Endodermal cell (in vitro differentiated cells): Measurements from ENCODE around the gene ZNF222. TPM values are rescaled to one million over a fixed set of nuclear protein-coding genes. Genes with fewer than 3 reads are reported as not detected.

Source experiments
- DNase-seq: peaks from one replicate; pipeline ENCODE4 v3.0.0-alpha.2; 2017
- H3K27ac ChIP-seq: 2 replicates; pipeline ENCODE4 v1.5.1; 2013; ENCODE audit warnings: mild to moderate bottlenecking, low read depth, low read length, moderate library complexity
- H3K27me3 ChIP-seq: 2 replicates; pipeline ENCODE4 v1.6.1; 2013; ENCODE audit warnings: mild to moderate bottlenecking, low read length, moderate library complexity; ENCODE audit not compliant: insufficient read depth, control insufficient read depth, poor library complexity, severe bottlenecking
- H3K36me3 ChIP-seq: 2 replicates; pipeline ENCODE4 v1.7.0; 2013; ENCODE audit warnings: mild to moderate bottlenecking, low read length, moderate library complexity; ENCODE audit not compliant: control insufficient read depth, insufficient read depth
- H3K4me1 ChIP-seq: one replicate; pipeline ENCODE4 v1.7.0; 2013; ENCODE audit warnings: low read length; ENCODE audit not compliant: control insufficient read depth, insufficient read depth
- H3K4me3 ChIP-seq: 2 replicates; pipeline ENCODE4 v1.5.1; 2013; ENCODE audit warnings: mild to moderate bottlenecking, low read length, moderate library complexity
- H3K9ac ChIP-seq: 2 replicates; pipeline ENCODE4 v1.6.1; 2013; ENCODE audit warnings: mild to moderate bottlenecking, low read length, moderate library complexity; ENCODE audit not compliant: poor library complexity, severe bottlenecking; ENCODE audit errors: extremely low read depth
- H3K9me3 ChIP-seq: 2 replicates; pipeline ENCODE4 v1.6.1; 2013; ENCODE audit warnings: mild to moderate bottlenecking, low read length, moderate library complexity; ENCODE audit not compliant: control insufficient read depth
- H3K27ac Mint-ChIP-seq: 2 replicates; pipeline ENCODE4 v1.8.0; 2020; ENCODE audit warnings: mixed read lengths
- H3K27me3 Mint-ChIP-seq: 2 replicates; pipeline ENCODE4 v1.8.0; 2021; ENCODE audit warnings: mild to moderate bottlenecking, mixed read lengths; ENCODE audit not compliant: insufficient read depth
- H3K36me3 Mint-ChIP-seq: 2 replicates; pipeline ENCODE4 v1.8.0; 2020; ENCODE audit warnings: low read depth, mixed read lengths
- H3K4me1 Mint-ChIP-seq: 2 replicates; pipeline ENCODE4 v1.8.0; 2020; ENCODE audit warnings: mixed read lengths
- H3K4me3 Mint-ChIP-seq: 2 replicates; pipeline ENCODE4 v1.8.0; 2020; ENCODE audit warnings: mild to moderate bottlenecking, moderate library complexity, mixed read lengths
- H3K9me3 Mint-ChIP-seq: 2 replicates; pipeline ENCODE4 v1.8.0; 2020; ENCODE audit warnings: mild to moderate bottlenecking, mixed read lengths
- CTCF ChIP-seq: fragments of 200-600 bp; sonication (generic); conservative IDR thresholded peaks from 2 replicates; pipeline ENCODE4 v1.5.0; 2021; ENCODE audit warnings: antibody characterized with exemption, mild to moderate bottlenecking
- WGBS, 2 experiments: methylation state at CpG; one replicate each; pipeline versions ENCODE4 v1.1.5 to v1.1.7; 2013; ENCODE audit warnings: missing lambda C conversion rate in 2 of 2, mixed read lengths in 1 of 2; ENCODE audit not compliant: insufficient coverage in 1 of 2, insufficient read length in 1 of 2; 5-methylcytosine and 5-hydroxymethylcytosine counted together
- total RNA-seq, 2 donors: library from RNA; stranded (reverse); fragmentation: NEBNext Ultra II Directional in 1 of 2; extraction: Animal tissue kit (Norgen Biotek cat#: 25700) in 1 of 2; gene quantifications; 2 replicates in 1 of 2; 3 replicates in 1 of 2; pipeline ENCODE4 v1.2.1, GENCODE V29; 2021

The ZNF222 gene
- total RNA-seq, 2 donors from 2014 or later = 5.0 to 6.0 TPM

GRCh38 chr19:43983912-43984686, 41.1 kb upstream of the ZNF222 start, which contains the start of gene ZNF155:
Gene ZNF155 (plus strand): TSS chr19:43984188. CDS start chr19:43988544, 4,356 bp downstream.
- WGBS, 2 experiments = 0 to 1% methylated on average over 14 to 40 of the region's 40 CpGs
- H3K27me3 Mint-ChIP-seq = peaks cover 2% of the 10 kb centered on the region
- peak within 1 kb of the TSS; percentile 77 for H3K9ac ChIP-seq

GRCh38 chr19:43984687-43985000, 40.5 kb upstream of the ZNF222 start:
- H3K4me1 Mint-ChIP-seq = peaks cover 2% of the 10 kb centered on the region
- H3K4me3 ChIP-seq = peak overlapping the region; percentile 93
- DNase-seq = peak; percentile 48
- no peak overlapping the region for H3K27ac ChIP-seq
- H3K27me3 ChIP-seq = no peaks in the 10 kb centered on the region
- peak overlapping the region; percentile 77 for H3K9ac ChIP-seq
- peak overlapping the region; percentile 96 for H3K4me3 Mint-ChIP-seq
- peaks cover 3% of the 10 kb centered on the region for H3K9me3 Mint-ChIP-seq
- H3K4me1 ChIP-seq = no peaks in the 10 kb centered on the region
- no peak for TF ChIP-seq CTCF
- peaks cover 16% of the 10 kb centered on the region for H3K36me3 ChIP-seq
- 8 to 11% methylated on average over 8 to 14 of the region's 14 CpGs for WGBS, 2 experiments
- no peak overlapping the region for H3K27ac Mint-ChIP-seq
- H3K36me3 Mint-ChIP-seq = peaks cover 10% of the 10 kb centered on the region
- no peaks in the 10 kb centered on the region for H3K9me3 ChIP-seq
- peaks cover 2% of the 10 kb centered on the region for H3K27me3 Mint-ChIP-seq

More at GRCh38 chr19:43983912-43984686, 41.1 kb upstream of the ZNF222 start, which contains the start of gene ZNF155:
- peaks cover 5% of the 10 kb centered on the region for H3K36me3 Mint-ChIP-seq
- no peaks in the 10 kb centered on the region for H3K9me3 ChIP-seq
- H3K36me3 ChIP-seq = peaks cover 11% of the 10 kb centered on the region
- no peaks in the 10 kb centered on the region for H3K4me1 ChIP-seq
- H3K27ac ChIP-seq = no peak within 1 kb of the TSS
- no peak for TF ChIP-seq CTCF
- H3K4me1 Mint-ChIP-seq = peaks cover 2% of the 10 kb centered on the region
- H3K4me3 Mint-ChIP-seq = peak within 1 kb of the TSS; percentile 96
- H3K9me3 Mint-ChIP-seq = peaks cover 3% of the 10 kb centered on the region
- H3K27me3 ChIP-seq = no peaks in the 10 kb centered on the region
- DNase-seq = peak; percentile 96
- H3K27ac Mint-ChIP-seq = peak within 1 kb of the TSS; percentile 95
- H3K4me3 ChIP-seq = peak within 1 kb of the TSS; percentile 93

- Mint-ChIP-seq H3K4me3 (no peak overlapping the region), H3K27me3 (peaks cover 11% of the 10 kb centered on the region), H3K27ac (no peak overlapping the region), H3K36me3 (peaks cover 29% of the 10 kb centered on the region), H3K9me3 (no peaks in the 10 kb centered on the region), H3K4me1 (peaks cover 6% of the 10 kb centered on the region)
- peaks cover 39% of the 10 kb centered on the region for H3K36me3 ChIP-seq
- H3K4me1 ChIP-seq = no peaks in the 10 kb centered on the region
- DNase-seq = peak; percentile 53
- TF ChIP-seq CTCF = no peak
- H3K4me3 ChIP-seq = no peak overlapping the region
- no peaks in the 10 kb centered on the region for H3K27me3 ChIP-seq
- H3K9me3 ChIP-seq = no peaks in the 10 kb centered on the region
- WGBS, 2 experiments = 83 to 97% methylated on average over 7 to 10 of the region's 10 CpGs
- H3K27ac ChIP-seq = no peak overlapping the region
- no peak overlapping the region for H3K9ac ChIP-seq
These were observed 27.4 kb upstream of the ZNF222 start for GRCh38 chr19:43997631-43998290.
